Liver (tissue), 3 donors: Measurements from ENCODE around the gene LRRC74A.
"Not testable (repeated sequence)": the region's sequence is repeated elsewhere in the genome, so short reads cannot be mapped to it uniquely, and the experiment has no call there.

Experiments
- CTCF ChIP-seq: fragments of 150-350 bp; IDR thresholded peaks from 2 replicates; pipeline ENCODE4 v1.5.1; 2017; ENCODE audit warnings: improper control_type of control experiment, low read depth, low read length; ENCODE audit not compliant: missing input control
- EGR1 ChIP-seq, 2 donors: IDR thresholded peaks; 2 replicates each; pipeline ENCODE4 v1.6.1; 2016 to 2018; ENCODE audit warnings: antibody characterized with exemption in 2 of 2, low read depth in 2 of 2
- FOXA1 ChIP-seq: IDR thresholded peaks from 2 replicates; pipeline ENCODE4 v1.6.1; 2016; ENCODE audit warnings: antibody characterized with exemption
- GABPA ChIP-seq, 2 donors: IDR thresholded peaks in 1 of 2; conservative IDR thresholded peaks in 1 of 2; 2 replicates each; pipeline ENCODE4 v1.6.1; 2016; ENCODE audit warnings: antibody characterized with exemption in 2 of 2, mild to moderate bottlenecking in 1 of 2, moderate library complexity in 1 of 2
- HNF4G ChIP-seq: IDR thresholded peaks from 2 replicates; pipeline ENCODE4 v1.6.1; 2016; ENCODE audit warnings: antibody characterized with exemption
- MAX ChIP-seq: IDR thresholded peaks from 2 replicates; pipeline ENCODE4 v1.6.1; 2016; ENCODE audit warnings: antibody characterized with exemption
- RAD21 ChIP-seq, 2 donors: IDR thresholded peaks; 2 replicates each; pipeline ENCODE4 v1.6.1; 2016; ENCODE audit warnings: antibody characterized with exemption in 2 of 2, mild to moderate bottlenecking in 2 of 2
- REST ChIP-seq: IDR thresholded peaks from 2 replicates; pipeline ENCODE4 v1.6.1; 2016; ENCODE audit warnings: antibody characterized with exemption, mild to moderate bottlenecking
- SP1 ChIP-seq: IDR thresholded peaks from 2 replicates; pipeline ENCODE4 v1.6.1; 2018; ENCODE audit warnings: antibody characterized with exemption, mild to moderate bottlenecking
- TAF1 ChIP-seq: conservative IDR thresholded peaks from 2 replicates; pipeline ENCODE4 v1.6.1; 2016; ENCODE audit warnings: antibody characterized with exemption, mild to moderate bottlenecking
- ZBTB33 ChIP-seq: IDR thresholded peaks from 2 replicates; pipeline ENCODE4 v1.6.1; 2016; ENCODE audit warnings: antibody characterized with exemption
- donor health status: healthy.
- donor health status: healthy.

- TF ChIP-seq CTCF; REST; SP1; FOXA1; GABPA (IDR thresholded peaks at IDR 0.05 in 1 of 2, conservative IDR thresholded peaks at IDR 0.05 in 1 of 2); EGR1 (IDR thresholded peaks at IDR 0.05; ENCODE audit: low read depth in 2 of 2); MAX; RAD21 (IDR thresholded peaks at IDR 0.05); HNF4G; ZBTB33; TAF1: not testable (repeated sequence)
These were observed 88.4 kb downstream of the LRRC74A start for GRCh38 chr14:76914533-76915081.
